ENCODE data around the gene LCLAT1. TPM values are rescaled to one million over a fixed set of nuclear protein-coding genes. Genes with fewer than 3 reads are reported as not detected.
A peak's percentile ranks its signal among the peaks of the same experiment; 100 is the strongest.

LCLAT1 gene
- total and polyA plus RNA-seq, 12 donors, result 8.0 to 56.4 (median 42.7) TPM

GRCh38 chr2:30662268-30663131 lies 215.5 kb downstream of the LCLAT1 start:
- peak in 1 of 2 donors; percentile 23 for DNase-seq
- no peak overlapping the region for H3K4me3 ChIP-seq
- peak in 5 of 8 donors; percentile 23 to 74 (median 59) for ATAC-seq
- peaks cover 0 to 18% (median 3%) of the 10 kb centered on the region in 9 donors for H3K4me1 ChIP-seq
- WGBS, 2 donors, result 67 to 80% methylated on average over 12 of the region's 12 CpGs
- H3K36me3 ChIP-seq, result no peaks in the 10 kb centered on the region
- no peaks in the 10 kb centered on the region for H3K27me3 ChIP-seq
- no peak for TF ChIP-seq CTCF (IDR thresholded peaks at IDR 0.05)
- H3K9me3 ChIP-seq, result peaks cover 0 to under 1% (median 0%) of the 10 kb centered on the region in 11 donors
- no peak overlapping the region for H3K27ac ChIP-seq
- intact Hi-C loops (cut with DNase I), result no loop called here

- no peaks in the 10 kb centered on the region for H3K27me3 ChIP-seq
- H3K9me3 ChIP-seq, result peaks cover 0 to 5% (median 0%) of the 10 kb centered on the region in 11 donors
- H3K4me1 ChIP-seq, result peaks cover 0 to 18% (median 3%) of the 10 kb centered on the region in 9 donors
- no peak overlapping the region for H3K27ac ChIP-seq
- no peak for DNase-seq
- no peaks in the 10 kb centered on the region for H3K36me3 ChIP-seq
- no peak overlapping the region for H3K4me3 ChIP-seq
- intact Hi-C loops (cut with DNase I), result no loop called here
- WGBS, 2 donors, result 93 to 96% methylated on average over 4 of the region's 4 CpGs
- TF ChIP-seq CTCF (IDR thresholded peaks at IDR 0.05), result no peak
- ATAC-seq, result no peak
These were observed 216.3 kb downstream of the LCLAT1 start for GRCh38 chr2:30663321-30663720.

DNA sequence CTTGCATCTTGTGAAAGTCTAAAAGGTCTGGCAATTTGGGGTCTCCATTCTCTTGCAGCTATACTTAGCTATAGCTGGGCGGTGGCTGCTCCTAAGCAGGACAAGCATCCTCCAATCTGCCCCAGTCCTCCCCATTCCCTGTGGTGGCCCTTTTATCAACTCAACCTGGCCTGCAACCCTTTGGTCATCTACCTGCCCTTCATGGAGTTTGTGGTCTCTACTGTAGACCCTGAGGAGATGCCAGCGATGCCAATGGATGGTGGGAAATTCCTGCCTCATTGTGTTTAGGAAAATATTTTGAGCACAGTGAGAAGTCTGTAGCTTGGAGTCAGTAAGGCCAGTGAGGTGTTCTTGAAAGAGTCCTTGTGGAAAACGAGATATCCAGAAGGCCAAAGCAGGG lies 216.8 kb downstream of the LCLAT1 start:
- H3K36me3 ChIP-seq, result no peaks in the 10 kb centered on the region
- intact Hi-C loops (cut with DNase I), result no loop called here
- no peak for TF ChIP-seq CTCF (IDR thresholded peaks at IDR 0.05)
- H3K4me3 ChIP-seq, result no peak overlapping the region
- H3K27ac ChIP-seq, result no peak overlapping the region
- DNase-seq, result no peak
- ATAC-seq, result no peak
- H3K27me3 ChIP-seq, result no peaks in the 10 kb centered on the region
- peaks cover 0 to 9% (median 0%) of the 10 kb centered on the region in 11 donors for H3K9me3 ChIP-seq
- H3K4me1 ChIP-seq, result peaks cover 0 to 18% (median 3%) of the 10 kb centered on the region in 9 donors
- WGBS, 2 donors, result 95% methylated on average over 3 of the region's 3 CpGs

DNA sequence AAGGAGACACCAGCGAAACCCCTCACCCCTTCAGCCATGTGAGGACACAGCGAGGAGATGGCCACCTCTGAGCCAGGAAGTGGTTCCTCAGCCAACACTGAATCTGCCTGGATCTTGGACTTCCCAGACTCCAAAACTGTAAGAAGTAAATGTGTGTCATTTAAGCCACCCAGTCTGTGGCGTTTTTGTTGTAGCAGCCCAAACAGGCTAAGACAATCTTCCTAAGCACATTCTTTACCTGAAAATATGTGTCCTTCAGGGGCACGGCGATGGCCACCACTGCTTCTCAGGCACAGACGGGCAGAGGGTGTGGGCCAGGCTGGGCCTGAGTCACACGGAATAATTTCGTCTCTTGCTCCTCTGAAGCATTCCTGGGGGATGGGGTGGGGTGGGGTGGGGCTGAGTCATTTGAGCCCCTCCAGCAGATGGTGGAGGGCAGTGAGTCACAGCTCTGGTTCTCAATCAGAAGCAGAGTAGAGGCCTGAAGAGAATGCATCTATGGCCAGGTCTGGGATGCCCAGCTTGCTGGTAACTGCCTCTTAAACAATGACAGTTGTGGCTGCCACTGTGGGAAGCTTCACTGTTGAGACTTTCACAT lies 217.8 kb downstream of the LCLAT1 start:
- intact Hi-C loops (cut with DNase I), result no loop called here
- Histone ChIP-seq H3K4me3 (no peak overlapping the region), H3K9me3 (peaks cover 0 to 20% (median 0%) of the 10 kb centered on the region in 11 donors), H3K27ac (peak overlapping the region in 1 of 10 donors; percentile 74), H3K27me3 (no peaks in the 10 kb centered on the region), H3K4me1 (peaks cover 0 to 18% (median 3%) of the 10 kb centered on the region in 9 donors), H3K36me3 (no peaks in the 10 kb centered on the region)
- 84 to 85% methylated on average over 8 of the region's 8 CpGs for whole genome bisulfite sequencing, 2 donors
- TF ChIP-seq CTCF (IDR thresholded peaks at IDR 0.05), result no peak
- peak in 4 of 8 donors; percentile 9 to 65 (median 28) for ATAC-seq
- DNase-seq, result no peak

All from heart right ventricle (tissue), 16 donors.